ENCODE measurements around the gene BRCC3.

The BRCC3 gene

DNA sequence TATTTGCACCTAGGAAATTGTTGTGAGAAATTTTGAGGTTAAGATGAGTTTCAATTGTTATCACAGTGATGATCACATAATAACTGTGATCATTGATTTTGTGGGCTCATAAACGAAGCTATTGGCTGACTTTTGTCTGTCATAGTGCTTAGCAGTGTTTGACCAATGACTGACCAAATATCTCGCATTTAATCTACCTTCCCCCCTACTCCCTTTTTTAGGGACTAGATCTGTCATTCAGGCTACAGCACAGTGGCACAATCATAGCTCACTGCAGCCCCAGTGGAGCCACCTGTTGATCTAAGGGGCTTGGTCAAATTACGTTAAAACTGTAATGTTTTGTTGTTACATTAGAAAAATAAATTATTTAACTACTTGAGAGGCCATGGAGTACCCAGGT, 43.2 kb upstream of the BRCC3 start:
- TF ChIP-seq, protein P1, sequence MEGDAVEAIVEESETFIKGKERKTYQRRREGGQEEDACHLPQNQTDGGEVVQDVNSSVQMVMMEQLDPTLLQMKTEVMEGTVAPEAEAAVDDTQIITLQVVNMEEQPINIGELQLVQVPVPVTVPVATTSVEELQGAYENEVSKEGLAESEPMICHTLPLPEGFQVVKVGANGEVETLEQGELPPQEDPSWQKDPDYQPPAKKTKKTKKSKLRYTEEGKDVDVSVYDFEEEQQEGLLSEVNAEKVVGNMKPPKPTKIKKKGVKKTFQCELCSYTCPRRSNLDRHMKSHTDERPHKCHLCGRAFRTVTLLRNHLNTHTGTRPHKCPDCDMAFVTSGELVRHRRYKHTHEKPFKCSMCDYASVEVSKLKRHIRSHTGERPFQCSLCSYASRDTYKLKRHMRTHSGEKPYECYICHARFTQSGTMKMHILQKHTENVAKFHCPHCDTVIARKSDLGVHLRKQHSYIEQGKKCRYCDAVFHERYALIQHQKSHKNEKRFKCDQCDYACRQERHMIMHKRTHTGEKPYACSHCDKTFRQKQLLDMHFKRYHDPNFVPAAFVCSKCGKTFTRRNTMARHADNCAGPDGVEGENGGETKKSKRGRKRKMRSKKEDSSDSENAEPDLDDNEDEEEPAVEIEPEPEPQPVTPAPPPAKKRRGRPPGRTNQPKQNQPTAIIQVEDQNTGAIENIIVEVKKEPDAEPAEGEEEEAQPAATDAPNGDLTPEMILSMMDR (IDR thresholded peaks at IDR 0.05; ENCODE audit: low read depth, low read length, missing control alignments): no peak
- H3K4me3 ChIP-seq (ENCODE audit: low read depth, low read length): peak overlapping the region; percentile 57; the same call in 1 of the 2 replicates
- DNase-seq (ENCODE audit: low read depth): no peak

DNA sequence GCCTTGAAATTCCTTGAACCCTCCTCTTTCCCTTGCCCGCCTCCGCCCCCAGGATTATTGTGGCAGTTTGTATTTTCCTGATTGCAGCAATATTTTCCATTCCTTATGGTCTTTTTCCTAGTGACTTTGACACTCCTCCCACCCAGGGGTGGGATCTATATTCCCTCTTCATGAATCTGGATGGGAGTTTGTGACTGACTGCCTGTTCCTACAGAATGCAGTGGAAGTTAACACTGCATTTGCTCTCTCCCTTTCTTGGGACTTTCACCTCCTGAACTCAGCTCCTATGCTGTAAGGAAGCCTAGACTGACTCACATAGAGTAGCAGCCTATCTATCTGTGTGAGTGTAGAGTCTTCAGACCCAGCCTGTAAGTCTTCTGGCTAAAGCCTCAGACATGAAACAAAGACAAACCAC, 42.4 kb upstream of the BRCC3 start:
- TF ChIP-seq, protein P1 (IDR thresholded peaks at IDR 0.05; ENCODE audit: low read depth, low read length, missing control alignments): no peak
- DNase-seq (ENCODE audit: low read depth): no peak

DNA sequence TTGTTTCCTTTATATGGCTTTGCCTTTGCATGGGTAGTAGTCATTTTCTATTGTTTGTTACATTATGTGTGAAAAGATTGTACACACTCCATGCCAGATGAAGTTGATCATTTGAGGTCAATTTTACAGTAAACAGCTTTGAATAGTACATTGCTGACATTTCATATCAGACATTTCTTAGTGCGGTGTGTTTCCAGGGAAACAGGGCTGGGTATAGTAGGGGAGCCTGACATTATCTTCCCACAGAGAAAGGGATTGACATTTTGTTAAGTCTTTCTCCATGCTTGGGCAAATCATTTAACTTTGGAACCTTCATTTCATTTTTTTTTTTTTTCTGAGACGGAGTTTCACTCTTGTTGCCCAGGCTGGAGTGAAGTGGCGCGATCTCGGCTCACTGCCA, 39.7 kb upstream of the BRCC3 start:
- TF ChIP-seq, protein P1 (IDR thresholded peaks at IDR 0.05; ENCODE audit: low read depth, low read length, missing control alignments): no peak
- H3K4me3 ChIP-seq (ENCODE audit: low read depth, low read length): no peak overlapping the region
- DNase-seq (ENCODE audit: low read depth): no peak

More for the DNA sequence above, 42.4 kb upstream of the BRCC3 start:
- no peak overlapping the region for H3K4me3 ChIP-seq (ENCODE audit: low read depth, low read length)

DNA sequence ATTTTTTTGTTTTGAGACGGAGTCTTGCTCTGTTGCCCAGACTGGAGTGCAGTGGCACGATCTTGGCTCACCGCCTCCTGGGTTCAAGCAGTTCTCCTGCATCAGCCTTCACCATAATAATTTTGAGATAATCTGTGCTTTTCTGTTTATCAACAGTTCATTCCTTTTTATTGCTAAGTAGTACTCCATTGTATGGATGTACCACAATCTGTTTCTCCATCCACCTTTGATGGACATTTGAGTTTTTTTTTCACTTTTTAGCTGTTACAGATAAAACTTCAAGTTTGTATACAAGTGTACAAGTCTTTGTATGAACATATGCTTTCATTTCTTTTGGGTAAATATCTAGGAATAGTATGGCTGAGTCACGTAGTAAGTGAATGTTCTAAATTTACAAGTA, 35.6 kb upstream of the BRCC3 start:
- TF ChIP-seq, protein P1 (IDR thresholded peaks at IDR 0.05; ENCODE audit: low read depth, low read length, missing control alignments): no peak

DNA sequence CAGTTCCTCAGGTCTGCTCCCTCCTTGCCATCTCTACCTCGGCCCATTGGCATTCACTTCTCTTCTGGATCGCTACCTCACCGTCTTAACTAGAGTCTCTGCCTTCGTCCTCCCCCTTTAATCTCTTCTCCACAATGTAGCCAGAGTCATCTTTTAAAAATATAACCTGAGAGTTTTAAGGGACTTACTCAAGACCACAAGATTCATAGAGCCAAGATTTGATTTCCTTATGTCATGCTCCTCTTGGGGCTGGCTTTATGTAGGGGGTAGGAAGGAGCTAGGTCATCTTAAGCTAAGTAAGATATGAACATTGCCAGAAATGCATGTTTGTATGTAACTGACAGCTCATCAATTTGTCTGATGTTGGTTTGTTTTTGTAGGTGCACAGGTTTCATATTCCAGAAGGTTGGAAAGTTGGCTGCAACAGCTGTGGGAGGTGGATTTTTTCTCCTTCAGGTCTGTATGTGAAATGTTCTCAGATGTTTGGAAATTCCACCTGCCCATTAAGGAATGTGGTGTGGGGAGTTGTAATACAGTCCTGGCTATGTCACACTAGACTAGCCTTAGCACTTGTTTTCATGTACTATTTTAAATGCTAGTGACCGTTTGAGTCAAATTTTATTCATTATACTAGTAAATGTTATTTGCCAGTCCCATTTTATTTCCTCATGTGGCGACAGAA, 25.0 kb upstream of the BRCC3 start:
- no peak for DNase-seq (ENCODE audit: low read depth)
- TF ChIP-seq, protein P1 (IDR thresholded peaks at IDR 0.05; ENCODE audit: low read depth, low read length, missing control alignments): no peak
- no peak overlapping the region for H3K4me3 ChIP-seq (ENCODE audit: low read depth, low read length)

More for the DNA sequence above, 35.6 kb upstream of the BRCC3 start:
- H3K4me3 ChIP-seq (ENCODE audit: low read depth, low read length): no peak overlapping the region
- DNase-seq (ENCODE audit: low read depth): no peak

DNA sequence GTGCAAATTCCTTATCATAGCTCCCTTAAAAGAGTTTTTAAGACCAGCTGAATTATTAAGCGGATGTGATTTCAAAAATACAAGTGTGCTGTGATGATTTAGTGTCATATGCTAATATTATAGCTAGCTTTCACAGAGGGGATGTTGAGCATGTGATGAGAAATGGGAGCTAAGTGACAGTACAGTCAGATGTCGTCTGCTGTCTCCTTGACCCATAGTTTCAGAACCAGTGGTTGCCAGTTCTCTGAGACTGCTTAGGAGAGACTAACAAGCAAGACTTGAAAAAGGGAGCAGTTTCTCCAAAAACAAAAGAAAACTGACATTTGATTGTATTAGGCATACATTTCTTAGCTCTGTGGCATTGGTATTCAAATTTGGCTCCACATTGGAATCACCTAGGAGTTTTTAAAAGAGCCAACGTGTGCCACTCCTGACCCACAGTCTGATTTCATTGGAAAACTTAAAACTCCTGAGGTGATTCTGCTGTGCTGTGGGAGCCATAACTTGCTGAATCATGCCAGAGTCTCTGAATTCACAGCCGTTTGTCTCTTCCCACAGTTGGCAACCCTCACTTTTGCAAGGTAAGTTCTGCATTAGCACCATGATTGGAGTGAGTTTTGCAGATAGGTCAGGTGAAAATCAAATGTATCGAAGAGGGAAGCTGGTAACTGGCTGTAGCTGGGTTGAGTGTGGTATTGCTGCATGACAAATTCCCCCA, 24.3 kb upstream of the BRCC3 start:
- DNase-seq (ENCODE audit: low read depth): no peak
- TF ChIP-seq, protein P1 (IDR thresholded peaks at IDR 0.05; ENCODE audit: low read depth, low read length, missing control alignments): no peak
- H3K4me3 ChIP-seq (ENCODE audit: low read depth, low read length): no peak overlapping the region

Measured in GM12864 (cell line).